Myocyte (in vitro differentiated cells): Measurements from ENCODE around the gene APOBEC4. TPM values are rescaled to one million over a fixed set of nuclear protein-coding genes. Genes with fewer than 3 reads are reported as not detected.

ENCODE experiments used
- DNase-seq: peaks from one replicate; pipeline ENCODE4 v3.0.0-alpha.2; 2012; ENCODE audit warnings: low read depth
- total RNA-seq: library from RNA; depleted of rRNA; stranded (reverse); fragments of >200 nt; gene quantifications from 2 replicates; pipeline ENCODE4 v1.2.3, GENCODE V29; 2014

Gene APOBEC4
- total RNA-seq, 1 donor from 2014 or later, result not detected

DNA sequence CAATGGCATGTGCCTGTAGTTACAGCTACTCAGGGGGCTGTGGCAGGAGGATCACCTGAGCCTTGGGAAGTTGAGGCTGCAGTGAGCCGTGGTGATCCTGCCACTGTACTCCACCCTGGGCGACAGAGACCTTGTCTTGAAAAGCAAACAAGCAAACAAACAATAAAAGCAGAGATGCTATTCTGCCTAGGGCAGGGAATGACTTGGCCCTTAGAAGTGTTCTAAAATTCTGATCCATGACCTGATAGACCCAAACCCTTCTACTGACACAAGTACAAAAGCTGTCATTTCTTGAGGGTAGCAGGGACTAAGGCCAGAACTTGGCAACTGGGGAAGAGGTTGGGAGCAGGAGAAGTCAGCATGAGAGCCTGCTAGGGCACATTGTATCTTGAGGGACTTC lies 47.2 kb downstream of the APOBEC4 start:
- DNase-seq, result no peak

DNA sequence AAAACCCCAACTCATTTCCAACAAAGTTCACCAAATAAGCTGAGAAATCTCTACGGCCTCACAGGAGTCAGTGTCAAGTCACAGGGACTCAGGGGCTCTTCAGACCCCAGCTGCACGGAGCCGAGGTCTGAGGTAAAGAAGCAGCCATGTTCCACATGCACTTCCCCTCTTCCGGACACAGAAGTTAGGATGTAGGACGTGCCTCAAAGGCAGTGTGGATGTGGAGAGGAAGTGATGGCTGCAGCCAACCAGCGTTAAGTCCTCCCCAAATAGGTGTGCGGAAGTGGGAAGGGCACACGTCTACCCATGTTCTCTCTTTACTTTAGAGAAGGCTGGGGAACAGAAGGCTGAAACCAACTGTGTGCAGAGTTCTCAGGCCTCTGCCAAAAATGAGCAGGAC lies 48.3 kb downstream of the APOBEC4 start:
- no peak for DNase-seq

DNA sequence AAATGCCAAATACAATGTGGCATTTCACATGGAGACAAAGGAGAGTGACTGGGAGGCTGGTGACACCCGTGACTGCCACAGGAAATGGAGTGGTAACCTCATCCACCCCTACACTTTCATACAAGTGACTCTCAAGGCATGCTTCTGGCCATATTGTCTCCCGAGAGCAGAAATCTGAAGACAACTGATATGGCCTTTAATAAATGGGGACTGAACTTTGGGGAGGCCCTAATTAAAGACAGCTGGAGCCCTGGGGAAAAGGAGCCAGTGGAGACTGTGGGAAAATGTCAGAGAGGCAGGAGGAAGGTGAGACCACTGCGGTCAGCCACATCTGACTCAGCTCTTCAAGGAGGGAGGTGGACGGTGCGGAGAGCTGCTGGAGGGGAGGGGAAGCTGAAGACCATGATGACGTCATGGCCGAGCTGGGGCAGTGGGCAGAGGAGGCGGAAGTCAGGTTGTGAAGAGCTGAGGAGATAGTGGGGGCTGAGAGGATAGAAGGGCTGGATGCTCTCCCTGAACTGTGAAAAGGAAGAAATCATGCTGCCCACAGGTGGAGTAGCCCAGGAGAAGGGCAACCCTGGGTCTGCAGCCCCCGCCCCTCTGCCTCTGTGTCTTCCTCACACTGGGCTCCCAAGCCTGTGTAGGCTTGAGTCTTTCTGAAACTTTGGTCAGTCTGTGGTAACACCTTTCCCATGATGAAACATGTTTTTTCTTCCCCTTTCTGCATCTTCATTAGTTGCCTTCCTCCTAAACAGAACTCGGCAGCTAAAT lies 48.9 kb downstream of the APOBEC4 start:
- DNase-seq, result peak; percentile 76

DNA sequence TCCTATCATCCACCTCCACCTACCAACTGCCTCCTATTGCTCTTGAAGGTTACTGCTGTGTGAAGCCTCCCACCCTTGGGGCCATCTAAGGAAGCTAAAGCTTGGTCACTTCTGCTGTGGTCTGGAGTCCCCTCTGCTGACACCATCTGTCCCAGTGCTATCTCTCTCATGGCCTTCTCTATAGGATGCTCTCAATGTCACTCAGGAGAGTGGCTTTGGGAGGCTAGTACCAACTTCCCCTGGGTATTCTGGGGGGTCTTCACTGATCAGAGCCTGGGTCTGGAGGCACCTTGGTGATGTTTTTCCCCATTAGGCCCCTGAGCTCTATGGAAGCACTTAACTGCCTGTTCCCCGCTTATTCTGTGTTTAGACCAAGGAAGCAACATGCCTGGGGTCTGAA lies 50.6 kb downstream of the APOBEC4 start:
- DNase-seq, result no peak

DNA sequence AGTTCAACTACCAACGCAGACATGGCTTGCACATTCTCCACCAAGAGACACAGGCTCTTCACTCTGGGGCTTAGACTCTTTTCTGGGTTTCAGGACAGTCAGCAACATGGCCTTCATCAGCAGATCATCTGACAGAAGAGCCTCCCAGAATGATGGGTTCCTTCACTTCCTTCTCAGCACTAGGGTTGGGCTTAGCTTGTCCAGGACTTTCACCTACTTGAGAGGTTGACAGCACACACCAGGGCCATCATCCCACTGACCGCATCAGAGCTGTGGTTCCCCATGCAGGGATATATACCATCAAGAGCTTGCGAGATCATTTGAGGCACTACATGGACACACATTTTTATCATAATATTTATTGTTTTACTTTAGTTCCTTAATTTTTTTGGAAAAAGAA lies 52.5 kb downstream of the APOBEC4 start:
- no peak for DNase-seq

DNA sequence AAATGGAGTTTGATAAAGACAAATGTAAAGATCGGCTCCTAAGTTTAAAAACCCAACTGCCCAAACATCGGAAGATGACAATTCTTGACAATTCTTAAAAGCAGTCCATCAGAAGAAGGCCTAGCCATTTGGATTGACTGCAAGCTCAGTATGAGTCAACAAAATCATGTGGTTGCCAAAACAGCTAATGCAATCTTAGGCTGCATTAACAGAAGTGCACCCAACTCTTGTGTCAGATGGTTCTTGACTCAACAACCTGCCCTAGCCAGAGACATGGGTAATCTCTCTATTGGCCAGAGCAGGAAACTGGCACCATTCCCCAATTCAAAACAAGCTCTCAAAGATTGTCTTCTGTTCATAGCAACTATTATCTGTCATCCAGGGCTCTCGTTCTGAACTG lies 53.0 kb downstream of the APOBEC4 start:
- DNase-seq, result peak; percentile 28

DNA sequence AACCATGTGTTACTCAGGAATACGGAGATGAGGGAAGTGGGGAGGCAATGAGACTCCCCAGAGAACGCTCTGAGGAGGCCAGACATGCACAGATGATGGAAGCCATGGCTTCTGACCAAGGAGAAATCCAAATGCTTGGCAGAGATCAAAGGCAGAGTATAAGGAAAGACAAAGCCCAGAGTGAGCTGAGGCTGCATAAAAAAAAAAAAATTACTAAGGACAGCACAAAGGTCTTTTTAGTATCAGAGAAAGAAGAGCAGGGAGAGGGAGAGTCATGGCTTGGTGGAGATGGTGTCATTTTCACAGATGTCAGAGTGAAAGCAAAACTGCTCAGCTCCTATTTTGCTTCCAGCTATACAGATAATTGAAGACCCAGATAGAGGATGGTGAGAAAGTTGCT lies 54.7 kb downstream of the APOBEC4 start:
- no peak for DNase-seq

DNA sequence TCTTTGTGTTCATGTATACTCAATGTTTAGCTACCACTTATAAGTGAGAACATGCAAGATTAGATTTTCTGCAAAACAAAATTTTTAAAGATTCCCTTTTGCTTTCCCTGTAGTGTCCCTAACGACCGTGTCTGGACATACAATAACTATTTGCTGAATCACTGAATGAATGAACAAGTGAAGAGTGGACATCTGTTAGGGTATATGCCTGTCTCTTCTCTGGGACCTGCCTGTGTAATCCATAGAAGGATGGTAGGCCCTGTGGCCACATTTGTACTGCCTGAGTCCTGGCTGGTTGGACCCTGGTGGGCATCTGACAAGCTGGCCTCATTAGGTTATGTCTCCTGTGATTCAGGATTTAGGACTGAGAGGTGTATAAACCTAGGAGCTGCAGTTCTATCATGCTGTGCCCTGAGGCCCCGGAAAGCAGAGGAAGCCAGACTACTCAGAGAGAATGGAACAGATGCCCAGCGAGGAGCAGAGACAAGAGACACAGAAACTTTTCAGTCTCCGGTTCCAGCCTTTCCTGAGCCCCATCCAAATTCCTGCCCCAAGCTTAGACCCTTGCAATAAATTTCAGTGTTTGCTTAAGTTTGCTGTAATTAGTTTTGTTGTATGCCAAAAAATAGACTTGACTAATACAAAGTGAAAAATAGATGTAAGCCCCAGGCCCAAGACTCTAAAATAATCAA lies 55.3 kb downstream of the APOBEC4 start:
- DNase-seq, result no peak

DNA sequence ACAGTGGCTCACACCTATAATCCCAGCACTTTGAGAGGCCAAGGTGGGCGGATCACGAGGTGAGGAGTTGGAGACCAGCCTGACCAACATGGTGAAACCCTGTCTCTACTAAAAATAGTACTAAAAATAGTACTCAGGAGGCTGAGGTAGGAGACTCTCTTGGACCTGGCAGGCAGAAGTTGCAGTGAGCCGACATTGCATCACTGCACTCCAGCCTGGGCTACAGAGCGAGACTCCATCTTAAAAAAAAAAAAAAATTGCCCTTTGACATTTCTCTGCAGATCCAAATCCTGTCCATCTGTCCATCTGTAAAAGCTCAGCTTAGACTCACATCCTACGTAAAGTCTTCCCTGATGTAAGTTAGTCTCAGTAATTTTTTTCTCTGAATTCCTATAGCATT lies 56.6 kb downstream of the APOBEC4 start:
- no peak for DNase-seq

Other genes with a start within 250 kb of the APOBEC4 start
- 5.3 and 7.8 TPM in 2 replicates for gene NMNAT2, start 234.9 kb downstream of the APOBEC4 start, total RNA-seq
- gene SMG7, start 180.8 kb downstream of the APOBEC4 start, total RNA-seq, result 20.0 and 24.0 TPM in 2 replicates
- gene NCF2, start 62.9 kb downstream of the APOBEC4 start, total RNA-seq, result 0.10 TPM in 1 of 2 replicates, not detected in the other
- 74.5 and 76.0 TPM in 2 replicates for gene ARPC5, start 17.5 kb downstream of the APOBEC4 start, total RNA-seq
- gene RGL1, start 151.8 kb upstream of the APOBEC4 start, total RNA-seq, result 5.4 and 6.3 TPM in 2 replicates